Naive B cell (primary cell): ENCODE data around the gene LMCD1. TPM values are rescaled to one million over a fixed set of nuclear protein-coding genes. Genes with fewer than 3 reads are reported as not detected.
"Not testable (repeated sequence)": the region's sequence is repeated elsewhere in the genome, so short reads cannot be mapped to it uniquely, and the experiment has no call there.

Experiments used
- ATAC-seq, 2 donors: fragments of 150-1000 bp; cut with Tn5 transposase; 2 replicates each; pipeline ENCODE4 v1.10.0; 2021; ENCODE audit warnings: low read depth in 2 of 2, mild to moderate bottlenecking in 2 of 2, moderate library complexity in 2 of 2
- DNase-seq: peaks from one replicate; pipeline ENCODE4 v3.0.0; 2022
- H3K27ac Mint-ChIP-seq, 6 donors: one replicate each; pipeline ENCODE4 v1.8.0; 2020 to 2022; ENCODE audit warnings: mild to moderate bottlenecking in 6 of 6, mixed read lengths in 6 of 6, moderate library complexity in 5 of 6, inconsistent platforms in 2 of 6
- H3K27me3 Mint-ChIP-seq, 3 donors: one replicate each; pipeline ENCODE4 v1.8.0; 2021 to 2022; ENCODE audit warnings: mixed read lengths in 3 of 3, mild to moderate bottlenecking in 1 of 3
- H3K36me3 Mint-ChIP-seq, 2 donors: one replicate each; pipeline ENCODE4 v1.8.0; 2020 to 2022; ENCODE audit warnings: mixed read lengths in 2 of 2, inconsistent platforms in 1 of 2, mild to moderate bottlenecking in 1 of 2
- H3K4me1 Mint-ChIP-seq, 3 donors: one replicate each; pipeline ENCODE4 v1.8.0; 2020 to 2022; ENCODE audit warnings: mixed read lengths in 3 of 3, inconsistent platforms in 1 of 3, mild to moderate bottlenecking in 1 of 3, moderate library complexity in 1 of 3
- H3K4me3 Mint-ChIP-seq, 8 donors: one replicate each; pipeline ENCODE4 v1.8.0; 2020 to 2022; ENCODE audit warnings: mild to moderate bottlenecking in 8 of 8, mixed read lengths in 8 of 8, moderate library complexity in 8 of 8, inconsistent platforms in 2 of 8
- H3K9me3 Mint-ChIP-seq, 7 donors: one replicate each; pipeline ENCODE4 v1.8.0; 2020 to 2022; ENCODE audit warnings: mixed read lengths in 7 of 7, mild to moderate bottlenecking in 5 of 7, inconsistent platforms in 2 of 7, moderate library complexity in 1 of 7
- polyA plus RNA-seq, 6 donors: library from polyadenylated mRNA; unstranded; fragments of 300-500 nt; fragmentation: Illumina TruSeq; gene quantifications; one replicate each; pipeline ENCODE4 v1.2.3, GENCODE V29; 2021; ENCODE audit warnings: low read depth in 6 of 6

Gene LMCD1
- polyA plus RNA-seq, 6 donors from 2014 or later = 0.56 to 1.0 TPM; not detected in 4

DNA sequence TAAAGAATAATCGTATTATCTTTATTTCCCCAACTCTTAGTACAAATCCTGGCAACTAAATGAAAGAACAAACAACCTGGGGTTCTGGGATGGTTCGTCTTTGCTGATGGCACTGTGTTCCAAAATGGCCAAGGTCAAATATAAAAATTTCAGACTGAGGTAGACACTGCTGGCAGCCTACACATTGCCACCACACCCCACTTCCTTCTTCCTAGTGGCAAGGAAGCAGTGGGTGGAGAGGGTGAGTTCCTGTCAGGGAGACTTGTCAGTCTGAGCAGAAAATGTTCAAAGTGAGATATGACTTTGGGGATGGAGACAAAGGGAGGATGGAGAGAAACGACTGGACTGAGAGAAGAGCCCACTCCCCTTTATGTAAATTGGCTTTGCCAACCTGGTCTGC lies 69.6 kb downstream of the LMCD1 start:
- Mint-ChIP-seq H3K27me3 (peaks cover 0 to 7% (median 5%) of the 10 kb centered on the region in 3 donors), H3K27ac (no peak overlapping the region), H3K9me3 (peaks cover 0 to 5% (median 0%) of the 10 kb centered on the region in 7 donors), H3K4me1 (peaks cover 0 to 8% (median 0%) of the 10 kb centered on the region in 3 donors), H3K36me3 (no peaks in the 10 kb centered on the region), H3K4me3 (no peak overlapping the region)
- DNase-seq (no peak), ATAC-seq (no peak)

- ATAC-seq = no peak
- Mint-ChIP-seq H3K4me3 (no peak overlapping the region), H3K4me1 (peaks cover 0 to 8% (median 0%) of the 10 kb centered on the region in 3 donors), H3K36me3 (no peaks in the 10 kb centered on the region), H3K9me3 (peaks cover 0 to 6% (median 0%) of the 10 kb centered on the region in 7 donors), H3K27ac (no peak overlapping the region), H3K27me3 (peaks cover 0 to 7% (median 5%) of the 10 kb centered on the region in 3 donors)
- no peak for DNase-seq
These were observed 71.8 kb downstream of the LMCD1 start for GRCh38 chr3:8573342-8573926.

DNA sequence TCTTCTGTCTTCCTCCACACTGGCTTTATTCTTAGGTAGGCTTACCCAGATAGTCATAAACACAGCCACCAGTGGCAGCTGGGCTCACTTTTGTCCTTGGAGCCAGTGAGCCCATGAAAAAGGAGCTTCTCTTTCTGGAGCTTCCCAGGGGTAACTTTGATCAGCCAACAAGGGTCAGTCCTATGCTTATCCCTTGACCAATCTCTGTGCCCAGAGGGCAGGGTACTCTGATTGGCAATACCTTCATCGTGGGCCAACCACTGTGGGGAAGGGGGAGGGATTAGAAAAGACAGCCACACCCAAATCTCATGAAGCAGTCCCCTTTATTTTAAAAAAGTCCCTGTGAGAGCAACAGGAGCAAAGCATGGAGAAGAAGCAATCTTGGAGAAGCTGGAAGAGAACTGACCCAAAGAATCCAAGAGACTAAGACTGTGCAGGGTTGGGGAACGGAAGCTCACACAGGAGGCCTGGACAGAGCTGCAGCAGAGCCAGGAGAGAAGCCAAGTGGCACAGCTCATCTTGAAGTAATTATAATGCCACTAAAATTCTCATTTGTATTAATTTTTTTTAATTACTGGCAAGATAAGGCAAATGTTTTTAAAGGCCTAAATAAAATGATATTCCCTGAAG lies 72.5 kb downstream of the LMCD1 start:
- Mint-ChIP-seq H3K4me1 (peaks cover 0 to 8% (median 0%) of the 10 kb centered on the region in 3 donors), H3K9me3 (peaks cover 0 to 5% (median 0%) of the 10 kb centered on the region in 7 donors), H3K27me3 (peaks cover 0 to 9% (median 2%) of the 10 kb centered on the region in 3 donors), H3K27ac (peak overlapping the region in 1 of 6 donors; percentile 81), H3K4me3 (no peak overlapping the region), H3K36me3 (no peaks in the 10 kb centered on the region)
- DNase-seq (no peak), ATAC-seq (no peak)

GRCh38 chr3:8574670-8575322 lies 73.2 kb downstream of the LMCD1 start:
- ATAC-seq (no peak), DNase-seq (no peak)
- Mint-ChIP-seq H3K27me3 (peaks cover 0 to 11% (median 0%) of the 10 kb centered on the region in 3 donors), H3K27ac (no peak overlapping the region), H3K9me3 (peaks cover 0 to 4% (median 0%) of the 10 kb centered on the region in 7 donors), H3K4me3 (no peak overlapping the region), H3K36me3 (no peaks in the 10 kb centered on the region), H3K4me1 (peaks cover 0 to 8% (median 0%) of the 10 kb centered on the region in 3 donors)

DNA sequence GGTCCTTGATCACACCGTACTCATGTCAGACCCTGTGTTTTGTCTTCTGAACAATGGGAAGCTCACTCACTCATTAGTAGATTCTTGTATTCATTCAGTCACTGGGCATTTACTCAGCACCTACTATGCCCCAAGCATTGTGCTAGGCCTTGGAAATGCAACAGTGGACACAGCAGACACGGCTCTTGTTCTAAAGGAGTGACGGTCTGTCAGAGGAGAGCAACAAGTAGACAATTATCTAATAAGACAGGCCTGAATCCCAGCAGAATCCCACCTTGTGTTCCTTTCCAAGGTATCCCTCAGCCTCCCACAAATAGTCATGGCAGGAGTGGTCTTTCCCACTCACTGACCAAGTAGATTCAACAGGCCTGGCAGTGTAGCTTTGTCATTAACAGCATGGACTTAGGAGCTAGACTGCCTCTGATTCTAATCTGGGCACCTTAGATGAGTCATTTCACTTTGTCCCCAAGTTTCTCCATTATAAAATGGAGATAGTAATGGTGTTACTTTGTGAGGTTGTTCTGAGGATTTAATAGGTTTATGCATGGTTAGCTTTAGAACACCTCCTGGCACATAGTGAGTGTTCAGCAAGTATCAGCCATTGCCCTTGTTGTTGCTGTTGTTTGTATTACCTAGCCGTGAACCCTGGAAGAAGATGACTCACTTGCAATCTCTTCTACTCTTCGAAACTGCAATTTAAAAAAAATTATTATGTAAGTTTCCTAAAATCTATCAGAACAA lies 73.9 kb downstream of the LMCD1 start:
- Mint-ChIP-seq H3K4me1 (peaks cover 0 to 8% (median 0%) of the 10 kb centered on the region in 3 donors), H3K36me3 (no peaks in the 10 kb centered on the region), H3K27me3 (peaks cover 0 to 11% (median 0%) of the 10 kb centered on the region in 3 donors), H3K27ac (no peak overlapping the region), H3K9me3 (peaks cover 0 to 5% (median 0%) of the 10 kb centered on the region in 7 donors), H3K4me3 (no peak overlapping the region)
- ATAC-seq (no peak), DNase-seq (no peak)

GRCh38 chr3:8576436-8576835 lies 74.8 kb downstream of the LMCD1 start:
- DNase-seq (no peak), ATAC-seq (no peak)
- Mint-ChIP-seq H3K4me1 (peaks cover 0 to under 1% (median 0%) of the 10 kb centered on the region in 3 donors), H3K9me3 (peaks cover 0 to 5% (median 0%) of the 10 kb centered on the region in 7 donors), H3K4me3 (no peak overlapping the region), H3K27ac (no peak overlapping the region), H3K36me3 (no peaks in the 10 kb centered on the region), H3K27me3 (peaks cover 0 to 6% (median 0%) of the 10 kb centered on the region in 3 donors)

- no peak overlapping the region for H3K4me3 Mint-ChIP-seq
- H3K4me1 Mint-ChIP-seq = no peaks in the 10 kb centered on the region
- no peaks in the 10 kb centered on the region for H3K36me3 Mint-ChIP-seq
These were observed 75.4 kb downstream of the LMCD1 start for GRCh38 chr3:8576841-8577571.

GRCh38 chr3:8578282-8578681 lies 76.7 kb downstream of the LMCD1 start:
- no peaks in the 10 kb centered on the region for H3K4me1 Mint-ChIP-seq
- H3K36me3 Mint-ChIP-seq = no peaks in the 10 kb centered on the region
- no peak for ATAC-seq
- peaks cover 0 to 5% (median 0%) of the 10 kb centered on the region in 7 donors for H3K9me3 Mint-ChIP-seq
- peaks cover 0 to 6% (median 0%) of the 10 kb centered on the region in 3 donors for H3K27me3 Mint-ChIP-seq
- H3K4me3 Mint-ChIP-seq = no peak overlapping the region
- H3K27ac Mint-ChIP-seq = no peak overlapping the region
- DNase-seq = no peak

More at GRCh38 chr3:8576841-8577571, 75.4 kb downstream of the LMCD1 start:
- ATAC-seq (no peak), DNase-seq (no peak)
- peaks cover 0 to 6% (median 0%) of the 10 kb centered on the region in 3 donors for H3K27me3 Mint-ChIP-seq
- H3K27ac Mint-ChIP-seq = no peak overlapping the region
- peaks cover 0 to 5% (median 0%) of the 10 kb centered on the region in 7 donors for H3K9me3 Mint-ChIP-seq

GRCh38 chr3:8579096-8579495 lies 77.5 kb downstream of the LMCD1 start:
- Mint-ChIP-seq H3K4me1 (no peaks in the 10 kb centered on the region), H3K9me3 (peaks cover 0 to 8% (median 0%) of the 10 kb centered on the region in 7 donors), H3K27me3 (peaks cover 0 to 6% (median 0%) of the 10 kb centered on the region in 3 donors), H3K36me3 (no peaks in the 10 kb centered on the region), H3K27ac (no peak overlapping the region), H3K4me3 (no peak overlapping the region)
- DNase-seq (no peak), ATAC-seq (no peak)

DNA sequence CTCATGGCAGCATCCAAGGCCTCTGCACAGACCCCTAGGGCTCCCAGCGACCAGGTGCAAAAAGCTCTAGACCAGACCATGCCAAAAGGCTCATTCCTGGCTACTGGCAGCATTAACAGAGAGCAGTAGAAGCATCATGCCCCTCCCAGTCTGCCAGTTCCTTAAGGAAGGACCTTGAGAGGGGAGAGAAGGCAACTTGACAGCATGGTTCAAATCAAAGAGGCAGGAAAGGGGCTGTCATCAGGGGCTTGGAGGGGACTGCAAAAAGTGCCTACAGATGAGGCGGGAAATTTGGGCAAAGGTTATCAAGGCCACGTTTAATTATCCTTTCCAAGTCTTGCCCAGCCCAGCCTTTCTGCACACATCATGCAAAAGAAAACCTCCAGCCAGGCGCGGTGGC lies 78.3 kb downstream of the LMCD1 start:
- peaks cover 0 to 6% (median 0%) of the 10 kb centered on the region in 3 donors for H3K27me3 Mint-ChIP-seq
- no peaks in the 10 kb centered on the region for H3K36me3 Mint-ChIP-seq
- H3K4me3 Mint-ChIP-seq = peak overlapping the region in 1 of 8 donors; percentile 42
- H3K27ac Mint-ChIP-seq = no peak overlapping the region
- no peaks in the 10 kb centered on the region for H3K4me1 Mint-ChIP-seq
- H3K9me3 Mint-ChIP-seq = peaks cover 0 to 8% (median 0%) of the 10 kb centered on the region in 7 donors
- ATAC-seq (no peak), DNase-seq (no peak)

- not testable (repeated sequence) for H3K36me3 Mint-ChIP-seq, H3K27ac Mint-ChIP-seq, ATAC-seq, H3K9me3 Mint-ChIP-seq, DNase-seq, H3K27me3 Mint-ChIP-seq, H3K4me1 Mint-ChIP-seq, H3K4me3 Mint-ChIP-seq
These were observed 78.8 kb downstream of the LMCD1 start for GRCh38 chr3:8580434-8580833.

DNA sequence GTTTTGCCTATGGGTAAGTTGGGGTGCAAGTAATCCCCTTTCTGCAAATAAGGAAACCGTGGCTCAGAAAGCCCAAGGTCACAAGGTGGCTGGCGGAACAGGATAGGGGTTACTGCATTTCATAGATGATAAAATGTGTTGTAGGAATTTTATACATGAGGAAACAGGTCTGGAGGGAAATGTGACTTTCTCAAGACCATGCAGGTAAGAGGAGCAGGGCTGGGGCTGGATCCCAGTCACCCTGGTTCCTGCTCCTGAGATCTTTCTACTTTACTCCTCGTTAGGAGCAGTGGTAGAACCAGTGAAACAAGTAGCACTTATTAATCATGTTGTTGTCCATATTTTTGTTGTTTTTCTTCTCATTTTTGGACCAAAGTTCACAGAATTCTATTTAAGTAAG lies 79.8 kb downstream of the LMCD1 start:
- H3K27ac Mint-ChIP-seq = no peak overlapping the region
- DNase-seq = no peak
- no peak overlapping the region for H3K4me3 Mint-ChIP-seq
- no peak for ATAC-seq
- H3K4me1 Mint-ChIP-seq = no peaks in the 10 kb centered on the region
- H3K27me3 Mint-ChIP-seq = peaks cover 0 to 6% (median 0%) of the 10 kb centered on the region in 3 donors
- H3K9me3 Mint-ChIP-seq = peaks cover 0 to 8% (median 0%) of the 10 kb centered on the region in 7 donors
- no peaks in the 10 kb centered on the region for H3K36me3 Mint-ChIP-seq
